ENCODE data around the gene HIKESHI. TPM values are rescaled to one million over a fixed set of nuclear protein-coding genes. Genes with fewer than 3 reads are reported as not detected.

Gene HIKESHI
- total RNA-seq, 2 experiments from 2014 or later: 6.3 to 6.6 TPM

- no peak for DNase-seq
- no peak overlapping the region for H3K4me3 ChIP-seq (ENCODE audit: low read length)
- TF ChIP-seq CTCF (IDR thresholded peaks at IDR 0.05): no peak
- H3K4me1 Mint-ChIP-seq (ENCODE audit: low read depth): no peaks in the 10 kb centered on the region
- no peaks in the 10 kb centered on the region for H3K27me3 Mint-ChIP-seq
- no peak overlapping the region for H3K27ac Mint-ChIP-seq
- ChIA-PET POLR2A (no interaction called here), CTCF (no interaction called here)
- ATAC-seq (ENCODE audit: poor library complexity): no peak
- H3K4me3 Mint-ChIP-seq: no peak overlapping the region
- intact Hi-C loops (cut with DNase I, micrococcal nuclease): no loop called here
- no peaks in the 10 kb centered on the region for H3K36me3 Mint-ChIP-seq (ENCODE audit: low read depth)
- H3K36me3 ChIP-seq (ENCODE audit: insufficient read depth, low read length): no peaks in the 10 kb centered on the region
- H3K27ac ChIP-seq (ENCODE audit: low read depth in 1 of 2, low read length in 2 of 2): no peak overlapping the region
- H3K9me3 ChIP-seq (ENCODE audit: control insufficient read depth in 1 of 2, insufficient read depth in 1 of 2, low read length in 2 of 2): no peaks in the 10 kb centered on the region
- H3K27me3 ChIP-seq (ENCODE audit: control insufficient read depth in 1 of 2, insufficient read depth in 2 of 2, low read length in 2 of 2): no peaks in the 10 kb centered on the region
- no peaks in the 10 kb centered on the region for H3K9me3 Mint-ChIP-seq
- no peaks in the 10 kb centered on the region for H3K4me1 ChIP-seq (ENCODE audit: insufficient read depth, low read length)
Measured at GRCh38 chr11:86395061-86395551, 93.1 kb downstream of the HIKESHI start.

Other genes with a start within 250 kb of the HIKESHI start
- 10 to 100 TPM; 73.3 to 77.3 TPM for gene PICALM, start 233.2 kb upstream of the HIKESHI start, total RNA-seq
- 10 to 100 TPM; 32.1 to 35.4 TPM for gene EED, start 57.5 kb upstream of the HIKESHI start, total RNA-seq
- under 1 TPM; 0.27 to 0.47 TPM for gene CCDC81, start 72.6 kb downstream of the HIKESHI start, total RNA-seq

All from CD4-positive, alpha-beta T cell (primary cell).